Raji (cell line): ENCODE measurements around the gene ARCN1.

ENCODE experiments used
- POLR2A ChIP-seq: IDR thresholded peaks from 2 replicates; pipeline ENCODE4 v1.6.1; 2011; ENCODE audit warnings: low read depth, low read length, control low read depth; ENCODE audit not compliant: insufficient read depth

ARCN1 gene

GRCh38 chr11:118636569-118637290 lies 64.5 kb downstream of the ARCN1 start:
- no peak for TF ChIP-seq POLR2A

GRCh38 chr11:118638726-118639125 lies 66.5 kb downstream of the ARCN1 start:
- no peak for TF ChIP-seq POLR2A

DNA sequence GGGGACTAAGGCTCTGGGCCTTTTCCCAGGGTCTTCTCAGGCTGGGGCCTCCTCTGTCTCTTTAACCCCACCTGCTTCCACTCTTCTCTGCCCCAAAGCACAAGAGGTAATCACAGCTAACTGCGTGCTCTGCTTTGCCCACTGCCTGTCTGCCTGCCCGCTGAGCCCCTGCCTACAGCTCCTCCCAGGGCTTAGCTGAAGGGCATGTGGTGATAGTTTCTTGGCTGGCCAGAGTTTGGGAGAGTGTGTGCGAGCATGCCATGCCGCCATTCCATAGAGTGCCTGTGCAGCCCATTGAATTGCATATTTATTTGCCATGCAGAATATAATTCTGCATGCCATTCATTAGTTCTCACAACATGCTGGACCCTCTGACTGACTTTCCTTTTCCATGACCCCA lies 67.7 kb downstream of the ARCN1 start:
- no peak for TF ChIP-seq POLR2A

DNA sequence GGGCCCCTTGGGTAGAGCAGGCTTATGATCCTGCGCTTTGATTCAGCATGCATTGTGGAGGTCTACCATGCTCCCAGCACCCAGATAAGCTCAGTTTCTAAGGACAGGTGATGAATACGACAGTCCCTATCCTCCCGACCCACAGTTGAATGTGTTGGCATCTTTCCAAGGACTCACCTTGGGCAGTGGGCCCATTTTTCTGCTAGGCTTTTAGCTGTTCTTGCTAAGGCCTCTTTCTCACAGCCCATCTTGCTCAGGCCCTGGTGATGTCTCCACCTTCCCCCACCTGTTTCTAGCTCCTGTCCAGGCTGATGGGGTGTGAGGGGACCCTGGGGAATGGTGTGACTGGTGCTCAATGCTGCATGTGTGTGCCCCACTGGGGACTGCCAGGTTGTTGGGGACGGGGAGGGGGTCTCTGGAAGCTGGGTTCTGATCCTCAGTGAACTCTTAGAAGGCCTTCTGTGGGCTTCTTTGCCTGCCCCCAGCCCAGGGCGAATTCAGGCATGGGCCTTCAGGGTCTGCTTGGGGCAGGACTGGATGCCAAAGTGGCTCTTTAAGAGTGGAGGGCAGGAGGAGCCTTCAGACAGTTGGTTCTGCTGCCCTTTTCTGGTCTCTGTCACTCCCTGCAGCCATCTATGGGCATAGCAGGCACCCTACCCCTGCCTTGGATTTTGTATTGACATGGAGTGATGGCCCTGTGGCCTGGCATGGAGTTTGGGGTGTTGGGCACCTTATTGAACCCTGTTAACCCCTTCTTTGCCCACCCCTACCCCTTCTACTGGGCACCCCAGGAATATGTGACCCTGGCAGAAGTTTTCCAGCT lies 68.3 kb downstream of the ARCN1 start:
- TF ChIP-seq POLR2A: no peak

GRCh38 chr11:118641397-118642019 lies 69.3 kb downstream of the ARCN1 start:
- no peak for TF ChIP-seq POLR2A

- no peak for TF ChIP-seq POLR2A
Observed at GRCh38 chr11:118643142-118643994, 71.2 kb downstream of the ARCN1 start.

DNA sequence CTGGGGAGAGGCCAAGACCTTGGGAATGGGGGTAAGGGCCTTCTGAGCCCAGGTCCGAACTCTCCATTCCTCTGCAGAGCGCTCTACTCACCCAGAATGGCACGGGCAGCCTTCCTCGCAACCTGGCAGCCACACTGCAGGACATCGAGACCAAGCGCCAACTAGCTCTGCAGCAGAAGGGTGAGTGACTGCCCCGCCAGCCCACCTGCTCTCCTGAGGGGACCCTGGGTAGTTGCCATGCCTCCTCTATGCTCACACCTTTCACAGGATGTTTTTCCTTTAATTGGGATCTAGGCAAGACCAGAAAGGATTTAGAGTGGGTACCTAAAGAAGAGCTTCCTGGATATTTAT lies 71.8 kb downstream of the ARCN1 start:
- TF ChIP-seq POLR2A: no peak

DNA sequence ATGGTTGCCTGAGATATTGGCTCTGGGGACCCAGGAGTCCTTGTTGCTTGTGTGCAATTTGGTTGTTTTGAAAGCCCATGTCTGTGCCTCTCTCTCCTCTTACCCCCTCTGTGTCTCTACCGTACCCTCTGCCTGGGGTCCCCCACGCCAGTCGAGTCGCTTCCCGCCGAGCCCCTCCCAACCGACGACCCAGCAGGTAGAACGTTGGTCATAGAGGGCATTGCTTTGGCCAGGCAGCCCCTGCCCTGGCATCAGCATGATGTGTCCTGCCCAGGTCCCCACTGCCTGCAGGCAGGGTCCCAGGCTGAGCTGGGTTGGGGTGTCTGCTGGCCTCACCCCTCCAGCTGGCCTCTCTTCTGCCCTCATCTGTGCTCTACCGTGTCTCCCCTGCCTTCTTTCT lies 72.3 kb downstream of the ARCN1 start:
- no peak for TF ChIP-seq POLR2A

- TF ChIP-seq POLR2A: no peak
Observed at GRCh38 chr11:118645066-118645715, 73.0 kb downstream of the ARCN1 start.

DNA sequence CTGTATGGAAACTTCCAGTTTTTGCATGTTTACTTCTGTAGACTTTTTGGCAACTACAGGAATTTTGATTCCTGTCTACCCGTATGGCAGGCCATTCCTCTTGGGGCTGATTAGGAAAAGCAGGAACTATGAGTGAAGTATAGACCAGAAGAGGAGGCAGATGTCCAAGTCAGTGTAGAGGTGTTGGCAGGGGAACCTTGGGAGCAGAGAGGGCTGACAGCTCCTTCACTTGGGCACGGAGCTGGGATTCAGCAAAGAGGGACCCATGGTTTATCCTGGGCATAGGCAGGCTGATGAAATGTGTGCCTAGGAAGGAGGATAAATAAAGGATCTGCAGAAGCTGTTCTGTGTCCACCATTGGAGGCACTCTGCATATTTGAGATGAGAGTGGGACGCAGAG lies 74.2 kb downstream of the ARCN1 start:
- no peak for TF ChIP-seq POLR2A

- TF ChIP-seq POLR2A: no peak
Observed at GRCh38 chr11:118648291-118648690, 76.1 kb downstream of the ARCN1 start.

- TF ChIP-seq POLR2A: no peak
Observed at GRCh38 chr11:118649941-118650340, 77.7 kb downstream of the ARCN1 start.

- no peak for TF ChIP-seq POLR2A
Observed at GRCh38 chr11:118650366-118650765, 78.2 kb downstream of the ARCN1 start.

DNA sequence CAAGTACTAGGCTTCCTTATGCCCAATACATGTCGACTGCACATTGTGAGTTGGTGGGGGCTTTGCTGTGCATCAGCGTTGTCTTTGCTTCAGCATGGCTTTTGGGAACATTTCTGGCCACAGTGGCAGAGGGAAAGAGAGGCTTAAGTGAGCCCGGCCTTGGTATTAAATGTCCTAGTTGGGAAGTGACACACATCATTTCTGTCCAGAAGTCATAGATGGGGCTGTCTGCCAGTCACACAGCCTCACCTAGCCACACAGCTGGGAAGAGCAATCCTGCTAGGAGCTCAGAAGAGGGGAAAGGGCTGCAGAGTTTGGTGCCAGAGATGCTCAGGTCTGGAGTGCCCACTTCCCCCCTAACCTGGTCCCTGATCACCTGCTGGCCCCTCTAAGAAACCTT lies 79.6 kb downstream of the ARCN1 start:
- no peak for TF ChIP-seq POLR2A
